GM19397 (cell line): ENCODE measurements around the gene GNG7.
"Not testable (repeated sequence)": the region's sequence is repeated elsewhere in the genome, so short reads cannot be mapped to it uniquely, and the experiment has no call there.

Experiments
- ATAC-seq: cut with Tn5 transposase; IDR thresholded peaks from one replicate; pipeline ENCODE4 v1.9.1; 2021; ENCODE audit warnings: mild to moderate bottlenecking, moderate library complexity; ENCODE audit not compliant: unreplicated experiment

Gene GNG7

DNA sequence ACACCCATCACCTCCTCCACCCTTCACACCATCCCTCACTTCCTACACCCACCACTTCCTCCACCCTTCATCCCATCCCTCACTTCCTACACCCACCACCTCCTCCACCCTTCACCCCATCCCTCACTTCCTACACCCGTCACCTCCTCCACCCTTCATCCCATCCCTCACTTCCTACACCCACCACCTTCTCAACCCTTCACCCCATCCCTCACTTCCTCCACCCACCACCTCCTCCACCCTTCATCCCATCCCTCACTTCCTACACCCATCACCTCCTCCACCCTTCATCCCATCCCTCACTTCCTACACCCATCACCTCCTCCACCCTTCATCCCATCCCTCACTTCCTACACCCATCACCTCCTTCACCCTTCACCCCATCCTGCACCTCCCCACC is 11.6 kb upstream of the GNG7 start:
- not testable (repeated sequence) for ATAC-seq

DNA sequence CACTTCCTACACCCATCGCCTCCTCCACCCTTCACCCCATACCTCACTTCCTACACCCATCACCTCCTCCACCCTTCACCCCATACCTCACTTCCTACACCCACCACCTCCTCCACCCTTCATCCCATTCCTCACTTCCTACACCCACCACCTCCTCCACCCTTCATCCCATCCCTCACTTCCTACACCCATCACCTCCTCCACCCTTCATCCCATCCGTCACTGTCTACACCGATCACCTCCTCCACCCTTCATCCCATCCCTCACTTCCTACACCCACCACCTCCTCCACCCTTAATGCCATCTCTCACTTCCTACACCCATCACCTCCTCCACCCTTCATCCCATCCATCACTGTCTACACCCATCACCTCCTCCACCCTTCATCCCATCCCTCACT is 10.7 kb upstream of the GNG7 start:
- ATAC-seq = not testable (repeated sequence)

DNA sequence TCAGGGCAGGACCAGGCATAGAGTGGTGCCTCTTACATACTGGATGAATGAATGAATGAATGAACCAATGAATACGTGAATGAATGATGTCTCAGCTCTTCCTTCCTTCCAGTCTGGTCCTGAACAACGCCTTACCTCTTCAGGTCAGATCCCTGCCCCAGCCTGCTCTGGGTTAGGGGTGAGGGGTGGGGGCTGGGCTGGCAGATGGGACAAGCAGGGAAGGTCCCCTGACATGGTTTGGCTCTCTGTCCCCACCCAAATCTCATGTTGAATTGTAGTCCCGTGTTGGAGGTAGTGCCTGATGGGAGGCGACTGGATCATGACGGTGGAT is 9.3 kb upstream of the GNG7 start:
- no peak for ATAC-seq

DNA sequence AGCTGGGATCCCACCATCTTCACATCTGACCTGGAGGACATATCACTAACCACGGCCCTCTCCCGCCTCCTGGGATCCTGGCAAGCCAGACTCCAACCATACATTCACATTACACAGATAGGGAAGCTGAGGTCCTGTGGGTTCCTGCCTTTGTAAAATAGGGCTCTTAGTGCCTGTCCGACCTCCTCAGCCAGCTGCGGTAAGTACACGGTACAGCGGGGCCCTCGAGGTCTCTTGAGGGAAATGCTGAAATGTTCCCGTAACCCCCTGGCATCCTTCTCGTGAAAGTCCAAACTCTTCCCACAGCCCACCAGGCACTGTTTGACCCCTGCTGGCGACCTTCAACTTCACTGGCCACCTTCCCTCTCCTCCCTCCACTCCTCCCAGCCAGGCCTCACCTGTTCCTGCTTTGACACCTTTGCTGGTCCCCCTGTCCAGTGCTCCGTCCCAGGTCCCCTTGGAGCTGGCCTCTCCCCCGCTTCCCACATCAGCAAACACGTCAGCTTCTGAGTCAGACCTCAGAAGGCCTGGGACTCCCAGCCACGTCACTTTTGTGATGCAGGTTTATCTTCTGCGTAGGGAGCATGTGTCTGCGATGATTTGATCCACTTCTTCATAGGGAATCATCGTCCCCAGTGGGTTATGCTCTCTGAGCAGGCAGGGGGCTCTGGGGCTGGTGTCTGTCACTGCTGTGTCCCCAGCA is 8.8 kb upstream of the GNG7 start:
- ATAC-seq = no peak

DNA sequence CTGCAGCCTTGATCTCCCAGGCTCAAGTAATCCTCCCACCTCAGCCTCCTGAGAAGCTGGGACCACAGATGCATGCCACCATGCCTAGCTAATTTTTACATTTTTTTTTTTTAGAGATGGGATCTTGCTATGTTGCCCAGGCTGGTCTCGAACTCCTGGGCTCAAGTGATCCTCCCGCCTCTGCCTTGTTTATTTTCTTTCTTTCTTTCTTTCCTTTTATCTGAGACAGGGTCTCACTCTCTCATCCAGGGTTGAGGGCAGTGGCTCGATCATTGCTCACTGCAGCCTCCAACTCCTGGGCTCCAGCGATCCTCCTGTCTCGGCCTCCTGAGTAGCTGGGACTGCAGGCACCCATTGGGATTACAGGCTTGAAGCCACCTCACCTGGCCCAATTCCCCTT is 3.8 kb upstream of the GNG7 start:
- ATAC-seq = no peak

DNA sequence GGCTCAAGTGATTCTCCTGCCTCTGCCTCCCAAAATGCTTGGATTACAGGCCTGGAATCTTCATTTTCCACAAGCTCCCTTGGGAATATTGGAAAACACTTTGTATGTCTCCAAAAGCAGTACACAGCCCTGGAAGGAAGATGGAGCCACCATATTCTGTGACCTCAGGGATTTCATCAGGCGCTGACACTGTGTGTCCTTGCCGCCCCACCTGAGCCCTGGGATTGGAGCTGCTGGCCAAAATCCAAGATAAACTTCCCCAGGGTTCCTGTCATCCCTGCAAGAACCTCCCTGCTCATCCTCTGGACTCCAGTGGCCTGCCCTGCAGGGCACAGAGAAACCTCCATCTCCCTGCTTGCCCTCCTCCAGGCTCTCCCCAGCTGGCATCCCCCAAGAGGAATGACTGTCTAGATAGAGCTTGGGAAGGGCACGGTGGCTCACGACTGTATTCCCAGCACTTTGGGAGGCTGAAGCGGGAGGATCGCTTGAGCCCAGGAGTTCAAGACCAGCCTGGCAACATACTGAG is 1.3 kb upstream of the GNG7 start:
- no peak for ATAC-seq

DNA sequence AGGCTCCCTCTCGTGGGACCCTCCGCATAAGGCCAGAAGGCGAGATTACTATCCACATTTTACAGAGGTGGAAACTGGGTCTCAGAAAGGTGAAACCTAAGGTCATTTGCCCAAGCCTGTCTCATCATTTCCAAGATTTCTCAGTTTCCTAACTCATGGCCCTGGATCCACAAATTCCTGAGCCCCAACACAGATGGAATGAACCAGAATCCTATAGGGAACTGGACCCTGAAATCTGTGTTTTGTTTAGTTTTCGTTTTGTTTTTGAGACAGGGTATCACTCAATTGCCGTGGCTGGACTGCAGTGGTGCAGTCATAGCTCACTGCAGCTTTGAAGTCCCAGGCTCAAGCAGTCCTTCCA is 563 bp upstream of the GNG7 start:
- ATAC-seq = no peak

DNA sequence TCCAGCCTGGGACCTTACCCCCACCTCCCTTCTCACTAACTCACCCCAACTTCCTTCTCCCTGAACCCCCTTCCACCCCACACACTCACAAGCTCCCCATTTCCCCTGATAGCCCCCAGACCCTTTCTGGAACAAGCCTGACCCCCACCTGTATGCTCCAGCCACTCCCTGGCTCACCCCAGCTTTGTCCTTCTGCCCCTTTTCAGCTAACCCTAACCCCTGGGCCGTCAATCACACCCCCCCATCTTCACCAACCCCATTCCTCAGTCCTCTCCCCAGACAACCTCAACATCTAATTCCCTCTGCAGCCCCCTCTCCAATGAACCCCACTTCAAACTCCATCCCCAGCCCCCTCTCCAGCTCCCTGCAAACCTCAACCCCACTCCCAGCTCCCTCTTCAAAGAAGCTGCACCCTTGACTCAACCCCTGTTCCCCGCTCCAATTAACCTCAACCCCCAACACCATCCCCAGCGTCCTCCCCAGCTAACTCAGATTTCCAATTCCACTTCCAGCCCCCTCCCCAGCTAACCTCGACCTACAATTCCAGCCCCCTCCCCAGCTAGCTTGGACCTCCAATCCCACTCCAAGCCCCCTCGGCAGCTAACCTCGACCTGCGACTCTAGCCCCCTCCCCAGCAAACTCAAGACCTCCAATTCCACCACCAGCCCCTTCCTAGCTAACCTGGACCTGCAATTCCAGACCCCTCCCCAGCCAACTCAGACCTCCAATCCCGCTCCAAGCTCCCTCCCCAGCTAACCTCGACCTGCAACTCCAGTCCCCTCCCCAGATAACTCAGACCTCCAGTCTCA is 929 bp downstream of the GNG7 start:
- no peak for ATAC-seq

DNA sequence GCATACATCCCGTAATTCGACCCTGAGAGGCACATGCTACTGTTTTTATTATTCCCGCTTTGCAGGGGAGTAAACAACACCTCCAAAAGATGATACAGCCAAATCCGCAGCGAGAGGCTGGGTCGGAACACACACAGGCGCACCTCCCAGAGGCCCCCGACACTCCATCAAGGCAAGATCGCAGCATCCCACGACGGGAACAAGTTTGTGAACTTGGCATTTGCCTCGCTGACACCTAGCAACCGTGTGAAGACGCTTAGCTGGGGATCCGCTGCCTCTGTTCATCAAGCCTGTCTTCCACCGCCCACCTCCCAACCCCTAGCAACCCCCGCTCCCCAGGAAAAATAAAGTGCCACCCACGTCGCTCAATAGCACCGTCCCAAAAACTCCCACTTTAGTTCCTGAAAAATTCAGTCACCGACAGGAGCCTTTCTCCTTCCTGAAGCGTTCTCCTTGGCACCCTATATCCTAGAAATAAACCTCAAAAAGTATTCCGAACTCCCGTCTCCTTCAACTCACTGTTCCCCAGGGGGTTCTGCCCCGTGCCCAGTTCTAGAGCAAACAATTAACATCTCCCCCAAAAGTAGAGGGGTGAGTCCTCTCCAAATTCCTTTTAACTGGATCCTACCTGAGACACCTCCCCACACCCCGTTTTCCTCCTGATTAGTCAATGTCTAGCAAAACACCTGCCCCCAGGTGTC is 1.7 kb downstream of the GNG7 start:
- ATAC-seq = no peak

DNA sequence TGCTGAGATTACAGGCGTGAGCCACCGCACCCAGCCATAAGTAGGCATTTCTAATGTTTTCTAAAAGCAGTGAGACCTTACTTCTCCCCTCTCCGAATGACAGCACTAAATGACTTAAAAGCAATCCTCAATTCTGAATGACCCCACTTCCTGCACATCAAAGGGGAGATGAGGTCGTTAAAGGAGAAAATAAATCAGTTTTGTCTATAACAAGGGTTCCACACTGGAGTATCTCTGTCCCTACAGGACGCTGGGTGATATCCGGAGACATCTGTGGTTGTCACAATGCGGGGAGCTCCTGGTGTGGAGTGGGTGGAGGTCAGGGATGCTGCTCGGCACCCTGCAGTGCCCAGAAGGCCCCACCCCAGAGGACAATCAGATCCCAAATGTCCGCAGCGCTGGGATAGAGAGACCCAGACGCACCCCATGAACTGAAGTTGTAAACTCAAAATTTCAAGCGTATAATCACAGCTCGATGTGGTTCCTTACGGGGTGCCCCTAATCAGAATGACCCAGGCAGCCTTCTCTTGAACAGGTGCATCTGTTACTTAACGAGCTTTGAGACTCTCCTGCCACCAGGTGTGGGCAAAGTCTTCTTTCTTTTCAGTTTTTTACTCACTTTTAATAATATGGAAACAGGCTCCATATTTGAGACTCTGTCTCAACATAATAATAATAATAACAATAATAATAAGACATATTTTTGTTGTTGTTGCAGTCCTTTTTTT is 2.9 kb downstream of the GNG7 start:
- ATAC-seq = no peak

DNA sequence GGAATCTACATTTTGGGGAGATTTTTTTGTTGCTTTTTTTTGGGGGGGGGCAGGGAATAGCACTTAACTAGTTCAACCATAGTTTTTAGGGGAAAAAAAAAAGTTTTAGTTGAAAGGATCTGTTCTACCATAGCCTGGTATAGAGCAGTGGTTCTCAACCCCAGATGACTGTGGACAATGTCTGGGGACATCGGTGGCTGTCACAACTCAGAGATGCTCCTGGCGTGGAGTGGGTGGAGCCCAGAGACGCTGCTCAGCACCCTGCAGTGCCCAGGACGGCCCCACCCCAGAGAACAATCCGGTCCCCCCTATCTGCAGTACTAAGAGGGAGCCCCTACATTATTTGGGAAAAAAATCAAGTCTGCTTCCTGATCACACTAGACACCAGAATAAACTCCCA is 8.3 kb downstream of the GNG7 start:
- ATAC-seq = no peak

DNA sequence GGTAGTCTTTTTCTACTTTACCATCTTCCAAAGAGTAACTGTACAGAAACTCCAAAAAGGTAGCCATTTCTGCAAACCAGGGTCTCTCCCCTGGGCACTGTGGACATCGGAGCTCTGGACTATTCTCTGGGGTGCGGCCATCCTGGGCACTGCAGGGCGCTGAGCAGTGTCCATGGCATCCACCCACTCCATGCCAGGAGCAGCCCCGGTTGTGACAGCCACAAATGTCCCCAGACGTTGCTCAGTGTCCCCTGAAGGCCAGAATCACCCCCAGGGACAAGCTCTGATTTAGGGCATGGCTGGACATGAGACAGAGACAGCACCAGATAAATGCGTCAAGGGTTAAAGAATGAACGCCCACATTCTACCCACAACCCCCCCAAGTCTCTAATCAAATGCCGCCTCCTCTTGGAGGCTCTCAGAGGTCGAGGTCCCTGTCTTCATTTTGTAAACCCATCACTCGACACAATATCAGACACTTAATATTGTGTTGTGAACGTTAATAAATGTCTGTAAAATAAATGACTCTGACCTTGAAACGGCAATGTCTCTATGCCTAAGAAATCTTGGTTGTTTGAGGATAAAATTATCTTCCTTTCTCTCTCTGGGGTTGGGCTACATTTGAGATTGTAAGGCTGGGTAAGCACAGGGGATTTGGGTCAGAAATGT is 8.9 kb downstream of the GNG7 start:
- ATAC-seq = no peak

DNA sequence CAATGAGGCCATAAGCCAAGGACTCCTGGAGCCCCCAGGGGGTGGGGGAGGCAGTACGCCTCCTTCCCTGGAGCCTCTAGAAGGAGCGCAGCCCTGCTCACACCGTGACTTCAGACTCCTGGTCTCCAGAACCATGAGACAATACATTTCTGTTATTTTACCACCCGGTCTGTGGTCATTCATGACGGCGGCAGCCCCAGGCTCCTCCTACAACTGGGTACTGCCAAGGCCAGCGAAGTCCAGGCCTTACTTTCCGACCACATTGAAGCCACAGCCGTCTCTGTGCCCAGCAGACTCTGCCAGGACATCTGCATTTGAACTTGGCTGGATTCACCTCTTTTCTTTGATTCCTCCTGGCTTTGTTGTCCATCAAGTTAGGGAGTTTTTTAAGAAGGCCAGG is 10.5 kb downstream of the GNG7 start:
- ATAC-seq = no peak

DNA sequence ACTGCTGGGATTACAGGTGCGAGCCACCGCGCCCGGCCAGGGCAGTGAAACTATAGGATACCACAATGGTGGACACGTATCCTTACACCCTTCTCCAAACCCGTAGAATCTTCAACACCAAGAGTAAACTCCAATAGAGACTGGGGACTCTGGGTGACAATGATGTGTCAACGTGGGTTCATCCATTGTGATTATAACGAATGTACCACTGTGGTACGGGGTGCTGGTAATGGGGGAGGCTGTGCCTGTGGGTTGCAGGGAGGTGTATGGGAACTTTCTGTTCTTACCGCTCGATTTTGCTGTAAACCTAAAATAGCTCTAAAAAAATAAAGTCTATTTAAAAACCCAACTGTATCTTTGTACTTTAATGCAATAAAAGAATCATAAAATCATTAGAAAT is 11.6 kb downstream of the GNG7 start:
- ATAC-seq = no peak

DNA sequence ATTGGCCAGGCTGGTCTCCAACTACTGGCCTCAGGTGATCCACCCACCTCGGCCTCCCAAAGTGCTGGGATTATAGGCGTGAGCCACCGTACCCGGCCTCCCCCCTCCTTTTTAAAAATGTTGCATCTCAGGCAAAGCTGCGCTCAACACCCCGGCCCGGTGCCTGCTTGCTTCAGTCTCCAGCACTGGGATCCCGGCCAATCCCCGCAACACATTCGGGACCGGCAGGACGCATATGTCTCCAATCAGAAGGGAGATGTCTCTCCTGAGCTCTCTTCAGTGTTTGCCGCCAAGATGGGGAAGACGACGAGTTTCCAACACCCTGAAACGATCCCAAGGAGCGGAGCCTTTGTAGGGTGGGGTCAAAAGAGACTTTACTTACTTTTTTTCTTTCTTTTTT is 16.1 kb downstream of the GNG7 start:
- no peak for ATAC-seq

DNA sequence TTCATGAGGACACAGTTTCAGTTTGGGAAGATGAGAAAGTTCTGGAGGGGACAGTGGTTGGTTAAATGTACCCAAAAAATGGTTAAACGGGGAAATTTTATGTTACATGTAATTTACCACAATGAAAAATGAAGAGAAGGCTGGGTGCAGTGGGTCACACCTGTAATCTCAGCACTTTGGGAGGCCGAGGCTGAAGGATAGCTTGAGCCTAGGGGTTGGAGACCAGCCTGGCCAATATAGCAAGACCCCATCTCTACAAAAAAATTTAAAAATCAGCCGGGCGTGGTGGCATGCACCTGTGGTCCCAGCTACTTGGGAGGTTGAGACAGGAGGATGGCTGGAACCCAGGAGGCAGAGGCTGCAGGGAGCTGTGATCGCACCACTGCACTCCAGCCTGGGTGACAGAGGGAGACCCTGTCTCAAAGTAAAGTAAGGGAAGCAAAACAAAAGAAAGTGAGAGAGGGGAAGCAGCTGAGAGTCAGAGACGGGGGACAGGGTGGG is 17.2 kb downstream of the GNG7 start:
- no peak for ATAC-seq

DNA sequence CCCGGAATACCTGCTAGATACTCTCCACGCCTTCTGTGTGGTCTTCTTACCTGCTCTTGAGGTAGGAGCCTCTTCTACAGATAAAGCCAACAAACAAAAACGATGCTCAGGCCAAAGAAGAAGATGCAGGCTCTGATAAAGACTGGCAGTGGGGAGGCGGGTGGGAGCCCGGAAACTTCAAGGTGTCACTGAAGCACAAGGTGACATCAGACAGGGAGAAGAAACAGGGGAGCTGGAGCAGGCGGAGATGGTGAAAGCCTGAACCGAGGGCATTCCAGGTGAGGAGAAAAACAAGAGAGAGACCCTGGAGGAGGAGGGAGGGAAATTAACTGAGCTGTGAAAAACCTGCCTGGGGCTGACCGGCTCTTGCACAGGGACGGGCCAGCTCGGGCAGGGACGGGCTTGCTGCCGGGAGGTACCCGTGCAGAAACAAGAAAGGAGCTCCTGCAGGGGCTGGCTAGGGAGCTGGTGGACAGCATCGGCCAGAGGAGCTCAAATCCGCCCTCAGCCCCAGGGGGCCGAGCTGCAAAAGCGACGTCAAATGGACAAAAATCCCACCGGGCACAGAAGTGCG is 19.0 kb downstream of the GNG7 start:
- ATAC-seq = no peak

DNA sequence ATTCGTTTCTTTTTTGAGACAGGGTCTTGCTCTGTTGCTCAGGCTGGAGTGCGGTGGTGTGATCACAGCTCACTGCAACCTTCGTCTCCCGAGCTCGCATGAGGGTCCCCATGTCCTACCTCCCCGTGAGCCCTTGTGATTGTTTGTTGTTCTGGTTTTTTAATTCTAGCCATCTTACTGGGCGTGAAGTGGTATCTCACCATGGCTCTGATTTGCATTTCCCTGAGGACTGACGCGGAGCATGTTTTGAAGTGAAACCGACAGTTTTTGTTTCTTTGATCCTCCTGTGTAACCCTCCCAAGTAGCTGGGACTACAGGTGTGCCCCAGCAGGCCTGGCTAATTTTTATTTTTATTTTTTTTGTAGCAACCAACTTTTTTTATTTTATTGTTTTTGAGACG is 21.7 kb downstream of the GNG7 start:
- no peak for ATAC-seq

DNA sequence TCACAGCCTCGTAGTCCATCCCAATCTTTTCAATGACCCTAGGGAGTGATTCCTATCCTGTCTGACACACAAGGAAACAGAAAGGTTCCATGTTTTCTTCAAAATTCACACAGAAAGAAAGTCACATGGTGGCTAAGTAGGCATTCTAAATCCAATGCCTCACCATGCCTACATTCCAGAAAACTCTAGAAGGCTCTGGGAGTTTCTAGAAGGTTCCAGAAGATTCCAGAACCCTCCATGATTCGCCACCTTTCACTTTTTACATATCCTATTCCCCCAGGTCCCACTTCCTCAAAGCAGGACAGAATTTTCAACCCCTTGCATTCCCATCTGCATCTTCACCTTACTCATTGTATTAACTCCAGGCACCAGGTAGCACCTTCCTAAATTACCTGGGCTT is 23.1 kb downstream of the GNG7 start:
- ATAC-seq = no peak

DNA sequence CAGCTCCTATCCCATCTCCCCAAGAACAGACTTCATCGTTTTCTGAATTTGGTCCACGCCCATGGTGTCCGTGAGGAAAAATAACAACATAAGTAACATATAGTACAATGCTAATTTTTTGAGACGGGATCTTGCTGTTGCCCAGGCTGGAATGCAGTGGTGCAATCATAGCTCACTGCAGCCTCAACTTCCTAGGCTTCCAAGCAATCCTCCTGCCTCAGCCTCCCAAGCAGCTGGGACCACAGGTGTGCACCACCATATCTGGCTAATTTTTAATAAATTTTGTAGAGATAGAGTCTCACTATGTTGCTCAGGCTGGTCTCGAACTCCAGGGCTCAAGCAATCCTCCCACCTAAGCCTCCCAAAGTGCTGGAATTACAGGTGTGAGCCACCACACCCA is 23.5 kb downstream of the GNG7 start:
- not testable (repeated sequence) for ATAC-seq
